ENCODE data around the gene CORO2A.

CORO2A gene

DNA sequence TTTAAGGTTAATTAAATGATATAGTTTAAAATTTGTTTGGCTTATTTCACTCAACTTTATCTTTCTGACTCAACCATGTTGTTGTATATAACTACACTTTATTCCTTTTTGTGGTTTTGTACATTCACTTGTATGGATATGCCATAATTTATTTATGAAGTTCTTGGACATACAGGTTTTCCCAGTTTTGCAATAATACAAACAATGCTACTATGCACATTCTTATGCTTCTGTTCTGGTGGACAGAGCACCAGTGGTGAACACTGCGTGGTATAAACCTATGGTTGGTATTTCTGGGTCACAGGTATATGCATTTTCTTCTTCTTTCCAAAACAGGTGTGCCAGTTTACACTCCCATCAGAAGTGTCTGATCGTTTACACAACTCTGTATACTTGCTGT is 37.8 kb downstream of the CORO2A start:
- TF ChIP-seq, protein P1, sequence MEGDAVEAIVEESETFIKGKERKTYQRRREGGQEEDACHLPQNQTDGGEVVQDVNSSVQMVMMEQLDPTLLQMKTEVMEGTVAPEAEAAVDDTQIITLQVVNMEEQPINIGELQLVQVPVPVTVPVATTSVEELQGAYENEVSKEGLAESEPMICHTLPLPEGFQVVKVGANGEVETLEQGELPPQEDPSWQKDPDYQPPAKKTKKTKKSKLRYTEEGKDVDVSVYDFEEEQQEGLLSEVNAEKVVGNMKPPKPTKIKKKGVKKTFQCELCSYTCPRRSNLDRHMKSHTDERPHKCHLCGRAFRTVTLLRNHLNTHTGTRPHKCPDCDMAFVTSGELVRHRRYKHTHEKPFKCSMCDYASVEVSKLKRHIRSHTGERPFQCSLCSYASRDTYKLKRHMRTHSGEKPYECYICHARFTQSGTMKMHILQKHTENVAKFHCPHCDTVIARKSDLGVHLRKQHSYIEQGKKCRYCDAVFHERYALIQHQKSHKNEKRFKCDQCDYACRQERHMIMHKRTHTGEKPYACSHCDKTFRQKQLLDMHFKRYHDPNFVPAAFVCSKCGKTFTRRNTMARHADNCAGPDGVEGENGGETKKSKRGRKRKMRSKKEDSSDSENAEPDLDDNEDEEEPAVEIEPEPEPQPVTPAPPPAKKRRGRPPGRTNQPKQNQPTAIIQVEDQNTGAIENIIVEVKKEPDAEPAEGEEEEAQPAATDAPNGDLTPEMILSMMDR (IDR thresholded peaks at IDR 0.05; ENCODE audit: low read length, missing control alignments) = no peak
- H3K4me3 ChIP-seq (replicated peaks; ENCODE audit: low read depth, low read length) = no peak overlapping the region
- DNase-seq (ENCODE audit: low read depth) = no peak

DNA sequence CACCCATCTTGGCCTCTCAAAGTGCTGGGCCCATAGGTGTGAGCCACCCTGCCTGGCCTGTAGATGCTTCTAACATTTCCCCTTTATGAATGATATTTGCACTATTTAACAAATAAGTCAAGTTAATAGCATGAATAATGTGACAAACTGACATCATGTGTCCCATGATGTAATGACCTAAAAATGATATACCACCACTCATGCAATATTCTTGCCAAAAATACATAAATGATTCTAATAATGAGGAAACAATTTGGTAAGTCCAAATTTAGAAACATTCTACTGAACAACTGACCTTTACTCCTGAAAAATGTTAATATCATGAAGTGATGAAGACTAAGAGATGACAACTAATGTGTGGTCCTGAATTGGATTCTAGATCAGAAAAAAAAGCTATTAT is 39.9 kb downstream of the CORO2A start:
- H3K4me3 ChIP-seq (replicated peaks; ENCODE audit: low read depth, low read length) = no peak overlapping the region
- TF ChIP-seq, protein P1 (IDR thresholded peaks at IDR 0.05; ENCODE audit: low read length, missing control alignments) = no peak
- no peak for DNase-seq (ENCODE audit: low read depth)

DNA sequence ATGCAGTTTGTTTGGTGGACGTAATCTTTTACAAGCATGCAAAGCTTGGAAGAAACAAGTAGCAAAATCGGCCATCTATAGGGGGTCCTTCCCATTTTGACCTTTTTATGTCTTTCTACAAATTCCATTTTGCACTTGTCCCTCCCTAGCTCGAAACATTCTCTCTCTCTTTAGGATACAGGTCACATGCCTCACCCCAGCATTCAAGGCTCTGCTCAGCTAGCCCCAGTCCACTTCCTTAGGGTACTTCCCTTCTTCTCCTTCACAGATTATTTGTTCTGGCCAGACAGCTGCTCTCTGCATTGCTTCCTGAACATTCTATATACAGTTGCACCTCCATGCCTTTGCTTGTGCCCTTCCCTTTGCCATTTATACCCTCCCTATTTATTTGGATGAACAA is 41.7 kb downstream of the CORO2A start:
- TF ChIP-seq, protein P1 (IDR thresholded peaks at IDR 0.05; ENCODE audit: low read length, missing control alignments) = no peak
- DNase-seq (ENCODE audit: low read depth) = no peak
- H3K4me3 ChIP-seq (replicated peaks; ENCODE audit: low read depth, low read length) = no peak overlapping the region

DNA sequence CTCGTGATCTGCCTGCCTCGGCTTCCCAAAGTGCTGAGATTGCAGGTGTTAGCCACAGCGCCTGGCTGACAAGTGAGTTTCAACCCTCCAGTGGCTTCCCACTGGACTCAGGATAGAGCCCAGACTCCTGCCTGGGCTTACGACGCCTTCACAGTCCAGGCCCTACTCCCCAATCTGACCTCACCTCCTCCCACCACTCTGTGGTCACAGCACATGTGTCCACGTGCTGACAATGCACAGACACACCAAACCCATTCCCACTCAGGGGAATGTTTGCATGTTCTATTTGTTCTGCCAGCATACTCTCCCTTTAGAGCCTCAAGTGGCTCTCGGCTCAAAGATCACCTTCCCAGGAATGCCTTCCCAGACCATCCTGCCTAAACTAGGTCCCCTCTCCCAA is 42.3 kb downstream of the CORO2A start:
- TF ChIP-seq, protein P1 (IDR thresholded peaks at IDR 0.05; ENCODE audit: low read length, missing control alignments) = no peak
- DNase-seq (ENCODE audit: low read depth) = no peak

DNA sequence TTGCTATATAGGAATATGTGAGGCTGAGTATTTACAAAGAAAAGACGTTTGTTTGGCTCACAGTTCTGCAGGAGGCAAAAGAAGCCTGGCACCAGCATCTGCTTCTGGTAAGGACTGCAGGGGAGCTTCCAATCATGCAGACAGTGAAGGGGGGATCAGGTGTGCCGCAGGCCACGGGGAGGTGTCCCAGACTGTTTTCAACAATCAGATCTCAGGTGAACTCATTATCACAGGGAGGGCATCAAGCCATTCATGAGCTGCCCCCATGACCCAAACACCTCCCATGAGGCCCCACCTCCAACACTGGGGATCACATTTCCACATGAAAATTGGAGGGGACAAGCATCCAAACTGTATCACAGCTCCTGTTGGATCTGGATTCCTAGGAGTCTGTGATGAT is 43.0 kb downstream of the CORO2A start:
- DNase-seq (ENCODE audit: low read depth) = no peak
- TF ChIP-seq, protein P1 (IDR thresholded peaks at IDR 0.05; ENCODE audit: low read length, missing control alignments) = no peak
- H3K4me3 ChIP-seq (replicated peaks; ENCODE audit: low read depth, low read length) = no peak overlapping the region

More for the DNA sequence above, 42.3 kb downstream of the CORO2A start:
- no peak overlapping the region for H3K4me3 ChIP-seq (replicated peaks; ENCODE audit: low read depth, low read length)

DNA sequence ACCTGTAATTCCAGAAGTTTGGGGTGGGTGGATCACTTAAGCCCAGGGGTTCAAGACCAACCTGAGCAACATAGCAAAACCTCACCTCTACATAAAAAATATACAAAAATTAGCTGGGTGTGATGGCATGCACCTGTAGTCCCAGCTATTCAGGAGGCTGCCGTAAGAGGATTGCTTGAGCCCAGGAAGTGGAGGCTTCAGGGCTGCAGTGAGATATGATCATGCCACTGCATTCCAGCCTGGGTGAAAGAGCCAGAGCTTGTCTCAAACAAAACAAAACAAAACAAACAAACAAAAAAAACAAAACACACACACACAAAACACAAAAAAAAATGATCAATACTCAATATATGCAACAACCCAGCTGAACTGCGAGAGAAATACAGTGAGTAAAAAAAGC is 44.0 kb downstream of the CORO2A start:
- DNase-seq (ENCODE audit: low read depth) = no peak
- H3K4me3 ChIP-seq (replicated peaks; ENCODE audit: low read depth, low read length) = no peak overlapping the region
- TF ChIP-seq, protein P1 (IDR thresholded peaks at IDR 0.05; ENCODE audit: low read length, missing control alignments) = no peak

DNA sequence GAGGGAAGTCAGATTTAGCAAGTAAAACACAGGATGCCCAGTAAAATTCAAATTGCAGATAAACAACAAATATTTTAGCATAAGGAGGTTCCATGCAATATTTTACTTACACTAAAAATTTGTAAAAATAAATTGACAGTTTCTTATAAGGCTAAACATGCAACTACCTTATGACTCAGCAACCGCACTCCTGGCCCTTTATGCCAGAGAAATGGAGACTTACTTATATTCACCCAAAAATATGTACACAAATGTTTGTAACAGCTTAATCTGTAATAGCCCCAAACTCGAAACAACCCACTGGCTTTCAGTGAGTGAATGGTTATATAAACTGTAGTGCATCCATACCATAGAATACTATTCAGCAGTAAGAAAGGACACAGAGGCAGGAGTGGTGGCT is 44.9 kb downstream of the CORO2A start:
- no peak for DNase-seq (ENCODE audit: low read depth)
- TF ChIP-seq, protein P1 (IDR thresholded peaks at IDR 0.05; ENCODE audit: low read length, missing control alignments) = no peak
- no peak overlapping the region for H3K4me3 ChIP-seq (replicated peaks; ENCODE audit: low read depth, low read length)

Data from fibroblast of pulmonary artery (primary cell).